SK-N-SH (cell line): ENCODE measurements around the gene FGD6.

Source experiments
- CHD2 ChIP-seq: fragments of 150-350 bp; IDR thresholded peaks from 2 replicates; pipeline ENCODE4 v1.6.1; 2018; ENCODE audit warnings: low read length; ENCODE audit not compliant: partially characterized antibody
- CTCF ChIP-seq: fragments of 200-600 bp; sonication (generic); IDR thresholded peaks from 2 replicates; pipeline ENCODE4 v1.6.1; 2017; ENCODE audit warnings: antibody characterized with exemption, mild to moderate bottlenecking, moderate library complexity
- EZH2phosphoT487 ChIP-seq: fragments of 200-600 bp; sonication (generic); IDR thresholded peaks from 2 replicates; pipeline ENCODE4 v1.6.1; 2017; ENCODE audit warnings: low read depth, mixed run types, mild to moderate bottlenecking, antibody characterized with exemption, moderate library complexity, borderline replicate concordance
- FOSL2 ChIP-seq: IDR thresholded peaks from 2 replicates; pipeline ENCODE4 v1.4.0; 2012; ENCODE audit warnings: low read depth, mild to moderate bottlenecking, moderate library complexity, borderline replicate concordance
- FOXM1 ChIP-seq: IDR thresholded peaks from 2 replicates; pipeline ENCODE4 v1.4.0; 2012; ENCODE audit warnings: low read depth, mild to moderate bottlenecking
- TF ChIP-seq, protein P1 (sequence below): IDR thresholded peaks from 2 replicates; pipeline ENCODE4 v1.4.0; 2012; ENCODE audit warnings: low read depth, borderline replicate concordance

DNA sequence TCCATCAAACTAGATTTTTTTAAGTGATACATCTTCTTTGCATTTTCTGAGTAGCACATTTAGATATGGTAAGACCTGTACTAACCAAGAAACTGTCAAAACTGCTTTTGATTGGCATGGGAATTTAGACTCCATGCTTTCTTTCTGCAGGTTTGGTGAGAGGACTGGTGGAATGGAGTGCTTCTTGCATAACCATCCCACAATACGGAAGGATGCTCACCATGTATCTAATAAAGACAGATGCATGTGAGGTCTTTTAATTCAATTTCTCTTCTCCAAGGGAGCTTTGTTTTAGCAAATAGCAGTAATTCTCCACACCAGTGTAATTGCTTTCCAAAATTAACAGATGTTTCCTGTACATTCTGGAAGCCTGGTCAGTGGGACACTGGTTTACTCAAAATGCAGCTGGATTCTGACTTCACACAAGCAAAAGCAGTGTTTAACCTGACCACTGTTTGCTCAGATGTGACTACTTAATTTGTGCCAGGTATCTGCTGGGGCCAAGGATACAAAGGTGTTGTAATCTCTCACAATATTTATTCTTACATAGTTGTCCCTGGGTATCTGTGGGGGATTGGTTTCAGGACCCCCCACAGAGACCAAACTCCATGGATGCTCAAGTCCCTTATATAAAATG, 26.1 kb downstream of the FGD6 start:
- no peak for TF ChIP-seq CTCF
- no peak for TF ChIP-seq CHD2
- no peak for TF ChIP-seq EZH2phosphoT487
- TF ChIP-seq FOSL2: no peak
- no peak for TF ChIP-seq FOXM1
- TF ChIP-seq, protein P1, sequence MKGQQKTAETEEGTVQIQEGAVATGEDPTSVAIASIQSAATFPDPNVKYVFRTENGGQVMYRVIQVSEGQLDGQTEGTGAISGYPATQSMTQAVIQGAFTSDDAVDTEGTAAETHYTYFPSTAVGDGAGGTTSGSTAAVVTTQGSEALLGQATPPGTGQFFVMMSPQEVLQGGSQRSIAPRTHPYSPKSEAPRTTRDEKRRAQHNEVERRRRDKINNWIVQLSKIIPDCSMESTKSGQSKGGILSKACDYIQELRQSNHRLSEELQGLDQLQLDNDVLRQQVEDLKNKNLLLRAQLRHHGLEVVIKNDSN: no peak
